Psoas muscle (tissue), 8 donors: Measurements from ENCODE around the gene CUL7. TPM values are rescaled to one million over a fixed set of nuclear protein-coding genes. Genes with fewer than 3 reads are reported as not detected.
A peak's percentile ranks its signal among the peaks of the same experiment; 100 is the strongest.

Source experiments
- ATAC-seq, 4 donors: fragments of 200-7000 bp; cut with Tn5 transposase; one replicate each; pipeline ENCODE4 v1.9.1; 2020; ENCODE audit warnings: moderate library complexity in 3 of 4, mild to moderate bottlenecking in 2 of 4
- DNase-seq, 2 donors: peaks; one replicate each; pipeline ENCODE4 v3.0.0-alpha.2; 2020
- H3K27ac ChIP-seq: fragments of 200-600 bp; one replicate; pipeline ENCODE4 v1.8.0; 2022
- H3K27me3 ChIP-seq, 3 donors: fragments of 200-600 bp in 1 of 3; one replicate each; pipeline versions ENCODE4 v1.6.1 to v1.8.0; 2013 to 2022; ENCODE audit warnings: low read length in 2 of 3, mild to moderate bottlenecking in 2 of 3, moderate library complexity in 1 of 3; ENCODE audit not compliant: insufficient read depth in 3 of 3
- H3K36me3 ChIP-seq, 2 donors: fragments of 200-600 bp in 1 of 2; one replicate each; pipeline versions ENCODE4 v1.6.1 to v1.8.0; 2013 to 2022; ENCODE audit warnings: low read depth in 1 of 2, mild to moderate bottlenecking in 1 of 2, moderate library complexity in 1 of 2; ENCODE audit not compliant: insufficient read depth in 1 of 2
- H3K4me1 ChIP-seq: fragments of 200-600 bp; one replicate; pipeline ENCODE4 v1.8.0; 2022
- H3K4me3 ChIP-seq: fragments of 200-600 bp; one replicate; pipeline ENCODE4 v1.8.0; 2022; ENCODE audit warnings: mild to moderate bottlenecking
- H3K9me3 ChIP-seq: fragments of 200-600 bp; one replicate; pipeline ENCODE4 v1.8.0; 2022
- WGBS, 3 donors: extraction: QIAGEN DNeasy Blood & Tissue Kit; methylation state at CpG; one replicate each; pipeline versions ENCODE4 v1.1.6 to v1.1.7; 2013; 5-methylcytosine and 5-hydroxymethylcytosine counted together
- intact Hi-C, 2 donors: fragments of 100-400 bp; cut with DNase I; formaldehyde crosslinking; loops; one replicate each; pipeline versions ENCODE4 v1.11.0 to v1.14.2; 2022
- polyA plus RNA-seq, 3 donors: library from polyadenylated mRNA; stranded (reverse); fragments of 200-250 nt; gene quantifications; one replicate each; pipeline ENCODE4 v1.2.3, GENCODE V29; 2013
- total RNA-seq, 4 donors: library from RNA; stranded (reverse); fragmentation: NEBNext Ultra II Directional in 2 of 4; extraction: Animal tissue kit (Norgen Biotek cat#: 25700) in 2 of 4; gene quantifications; one replicate each; pipeline versions ENCODE4 v1.2.1 to v1.2.4, GENCODE V29; 2021 to 2023
- TF ChIP-seq, protein P1 (sequence below): fragments of 200-600 bp; IDR thresholded peaks from one replicate; pipeline ENCODE4 v1.8.0; 2022; ENCODE audit warnings: antibody characterized with exemption
- donor health status: healthy with polysubstance abuse.
- donor health status: DM: no; HTN: no; CAD: no; lungs with moderate emphysema.
- donor health status: Bipolar disorder and iron deficiency.
- donor health status: healthy.
- donor health status: DM: yes; HTN: yes; CAD: no.
- donor health status: DM: no; HTN: no; CAD: no.
- donor health status: DM: no; HTN: no; CAD: no.
- donor health status: DM: yes; HTN: yes; CAD: no.

Gene CUL7
- total and polyA plus RNA-seq, 7 donors, result 6.0 to 23.4 (median 11.5) TPM

DNA sequence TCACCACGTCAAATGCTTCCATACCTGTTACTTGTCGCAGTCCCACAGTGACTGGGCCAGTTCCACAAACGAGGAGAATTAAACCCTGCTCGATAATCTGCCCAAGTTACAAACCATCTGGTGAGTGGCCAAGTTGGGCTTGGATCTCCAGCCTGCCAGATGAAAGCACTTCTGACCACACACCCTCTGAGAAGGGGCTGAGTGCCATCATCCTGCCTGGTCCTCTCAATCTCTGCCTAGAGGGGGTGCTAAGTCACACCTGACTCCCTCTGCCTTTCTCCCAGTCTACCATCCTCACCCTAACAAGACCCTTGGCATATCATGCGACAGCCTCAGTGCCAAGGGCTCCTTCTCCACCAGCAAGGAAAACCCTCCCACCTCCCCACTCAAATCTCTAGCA is 16.5 kb downstream of the CUL7 start:
- Histone ChIP-seq H3K9me3 (no peaks in the 10 kb centered on the region), H3K36me3 (peaks cover 4 to 55% of the 10 kb centered on the region in 2 donors), H3K4me1 (peaks cover 24% of the 10 kb centered on the region), H3K27ac (peak overlapping the region; percentile 7), H3K27me3 (no peaks in the 10 kb centered on the region), H3K4me3 (no peak overlapping the region)
- ATAC-seq (no peak), DNase-seq (no peak)
- TF ChIP-seq, protein P1, sequence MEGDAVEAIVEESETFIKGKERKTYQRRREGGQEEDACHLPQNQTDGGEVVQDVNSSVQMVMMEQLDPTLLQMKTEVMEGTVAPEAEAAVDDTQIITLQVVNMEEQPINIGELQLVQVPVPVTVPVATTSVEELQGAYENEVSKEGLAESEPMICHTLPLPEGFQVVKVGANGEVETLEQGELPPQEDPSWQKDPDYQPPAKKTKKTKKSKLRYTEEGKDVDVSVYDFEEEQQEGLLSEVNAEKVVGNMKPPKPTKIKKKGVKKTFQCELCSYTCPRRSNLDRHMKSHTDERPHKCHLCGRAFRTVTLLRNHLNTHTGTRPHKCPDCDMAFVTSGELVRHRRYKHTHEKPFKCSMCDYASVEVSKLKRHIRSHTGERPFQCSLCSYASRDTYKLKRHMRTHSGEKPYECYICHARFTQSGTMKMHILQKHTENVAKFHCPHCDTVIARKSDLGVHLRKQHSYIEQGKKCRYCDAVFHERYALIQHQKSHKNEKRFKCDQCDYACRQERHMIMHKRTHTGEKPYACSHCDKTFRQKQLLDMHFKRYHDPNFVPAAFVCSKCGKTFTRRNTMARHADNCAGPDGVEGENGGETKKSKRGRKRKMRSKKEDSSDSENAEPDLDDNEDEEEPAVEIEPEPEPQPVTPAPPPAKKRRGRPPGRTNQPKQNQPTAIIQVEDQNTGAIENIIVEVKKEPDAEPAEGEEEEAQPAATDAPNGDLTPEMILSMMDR, result no peak
- intact Hi-C loops, result loop anchor here in 1 of 2 donors (2.0 kb wide), 1 partner anchor 16 kb away; the partner anchor contains the start of gene CUL7
- WGBS, 3 donors, result 33 to 53% (median 34%) methylated on average over 5 of the region's 5 CpGs

DNA sequence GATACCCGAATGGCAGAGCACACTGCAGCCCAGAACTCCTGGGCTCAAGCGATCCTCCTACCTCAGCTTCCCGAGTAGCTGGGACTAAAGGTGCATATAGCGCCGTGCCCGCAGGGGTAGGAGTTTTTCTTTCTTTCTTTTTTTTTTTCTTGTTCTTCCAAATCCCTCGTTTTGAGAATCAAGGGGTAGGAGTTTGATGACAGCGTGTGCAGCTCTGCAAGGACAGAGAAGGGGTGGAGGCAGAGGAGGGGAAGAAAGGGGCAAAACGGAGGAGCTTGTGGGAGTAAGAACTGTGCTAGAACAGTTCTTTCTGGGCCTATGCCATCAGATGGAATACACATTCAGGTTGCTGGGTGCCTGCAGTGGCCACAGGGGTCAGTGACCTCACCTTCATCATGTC is 16.9 kb downstream of the CUL7 start:
- intact Hi-C loops, result loop anchor here in 1 of 2 donors (2.0 kb wide), 1 partner anchor 16 kb away; the partner anchor contains the start of gene CUL7
- Histone ChIP-seq H3K27ac (peak overlapping the region; percentile 7), H3K36me3 (peaks cover 4 to 58% of the 10 kb centered on the region in 2 donors), H3K4me1 (peaks cover 24% of the 10 kb centered on the region), H3K9me3 (no peaks in the 10 kb centered on the region), H3K27me3 (no peaks in the 10 kb centered on the region), H3K4me3 (no peak overlapping the region)
- 83 to 93% (median 88%) methylated on average over 9 of the region's 9 CpGs for WGBS, 3 donors
- TF ChIP-seq, protein P1, result no peak
- DNase-seq (no peak), ATAC-seq (no peak)

DNA sequence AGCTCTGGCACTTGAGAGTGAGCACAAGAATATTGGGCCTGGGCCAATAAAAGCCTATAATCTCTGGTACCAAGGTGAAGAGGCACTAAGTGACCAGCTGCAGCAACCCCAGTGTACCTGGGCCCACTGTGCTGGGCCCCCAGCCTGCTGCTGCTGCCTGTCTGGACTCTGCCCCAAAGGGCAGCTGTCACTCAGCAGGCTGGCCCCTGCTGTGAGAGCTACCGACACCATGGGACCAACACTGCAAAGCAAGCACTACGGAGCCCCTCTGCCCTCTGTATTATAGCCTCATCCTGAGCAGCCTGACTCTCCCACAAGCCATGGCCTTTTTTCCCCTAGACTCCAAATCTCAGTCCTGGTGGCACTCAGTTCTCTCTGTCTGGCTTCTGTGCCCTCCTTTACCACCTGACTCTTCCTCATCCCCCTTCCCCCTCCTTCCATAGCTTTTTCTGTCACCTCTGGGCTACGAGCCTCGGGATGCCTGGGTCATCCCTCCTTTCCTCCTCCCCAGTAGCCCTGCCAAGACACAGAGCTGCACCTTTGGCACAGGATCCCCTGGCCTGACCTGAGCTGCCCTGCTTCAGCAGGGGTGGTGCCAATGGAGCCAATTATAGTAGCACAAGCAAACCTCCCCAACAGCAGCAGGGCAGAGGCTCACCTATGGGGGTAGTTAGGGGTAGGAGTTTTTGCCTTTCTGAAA is 18.0 kb downstream of the CUL7 start:
- intact Hi-C loops, result loop anchor here in 1 of 2 donors (2.0 kb wide), 1 partner anchor 17 kb away; the partner anchor contains the start of gene CUL7

DNA sequence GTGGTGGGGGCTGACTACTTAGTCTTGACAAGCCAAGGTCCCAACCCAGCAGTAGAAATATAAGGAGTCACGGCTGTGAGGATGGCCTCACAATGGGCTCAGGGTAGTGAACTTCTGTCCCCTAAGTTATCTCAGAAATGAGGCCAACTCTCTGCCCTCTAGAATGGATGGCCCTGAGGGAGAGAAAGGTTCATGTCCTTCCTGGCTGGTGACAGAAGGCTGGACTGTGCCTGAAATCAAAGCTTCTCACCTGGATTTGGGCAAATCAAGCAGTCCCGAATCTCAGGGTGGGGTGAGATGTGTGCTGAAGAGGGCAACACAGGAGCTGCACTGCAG is 19.5 kb downstream of the CUL7 start:
- H3K9me3 ChIP-seq, result no peaks in the 10 kb centered on the region
- H3K27ac ChIP-seq, result no peak overlapping the region
- H3K27me3 ChIP-seq, result no peaks in the 10 kb centered on the region
- 72 to 85% (median 75%) methylated on average over 2 of the region's 2 CpGs for WGBS, 3 donors
- peaks cover 14 to 65% of the 10 kb centered on the region in 2 donors for H3K36me3 ChIP-seq
- TF ChIP-seq, protein P1, result no peak
- intact Hi-C loops, result no loop called here
- H3K4me1 ChIP-seq, result peaks cover 24% of the 10 kb centered on the region
- no peak for ATAC-seq
- DNase-seq, result no peak
- no peak overlapping the region for H3K4me3 ChIP-seq

More for the DNA sequence above, 18.0 kb downstream of the CUL7 start:
- DNase-seq, result peak; percentile 71 to 93
- TF ChIP-seq, protein P1, result no peak
- Histone ChIP-seq H3K27ac (peak overlapping the region; percentile 81), H3K4me1 (peaks cover 24% of the 10 kb centered on the region), H3K36me3 (peaks cover 4 to 61% of the 10 kb centered on the region in 2 donors), H3K27me3 (no peaks in the 10 kb centered on the region), H3K9me3 (no peaks in the 10 kb centered on the region), H3K4me3 (no peak overlapping the region)
- peak; percentile 96 to 98 (median 98) for ATAC-seq
- WGBS, 3 donors, result 25 to 39% (median 28%) methylated on average over 4 of the region's 4 CpGs
